ENCODE measurements around the gene RAB31. TPM values are rescaled to one million over a fixed set of nuclear protein-coding genes. Genes with fewer than 3 reads are reported as not detected.

The RAB31 gene
- polyA plus RNA-seq, 1 donor (not counting 4 experiments of a cell fraction or from before 2014, with no cell fraction given): 47.0 TPM

DNA sequence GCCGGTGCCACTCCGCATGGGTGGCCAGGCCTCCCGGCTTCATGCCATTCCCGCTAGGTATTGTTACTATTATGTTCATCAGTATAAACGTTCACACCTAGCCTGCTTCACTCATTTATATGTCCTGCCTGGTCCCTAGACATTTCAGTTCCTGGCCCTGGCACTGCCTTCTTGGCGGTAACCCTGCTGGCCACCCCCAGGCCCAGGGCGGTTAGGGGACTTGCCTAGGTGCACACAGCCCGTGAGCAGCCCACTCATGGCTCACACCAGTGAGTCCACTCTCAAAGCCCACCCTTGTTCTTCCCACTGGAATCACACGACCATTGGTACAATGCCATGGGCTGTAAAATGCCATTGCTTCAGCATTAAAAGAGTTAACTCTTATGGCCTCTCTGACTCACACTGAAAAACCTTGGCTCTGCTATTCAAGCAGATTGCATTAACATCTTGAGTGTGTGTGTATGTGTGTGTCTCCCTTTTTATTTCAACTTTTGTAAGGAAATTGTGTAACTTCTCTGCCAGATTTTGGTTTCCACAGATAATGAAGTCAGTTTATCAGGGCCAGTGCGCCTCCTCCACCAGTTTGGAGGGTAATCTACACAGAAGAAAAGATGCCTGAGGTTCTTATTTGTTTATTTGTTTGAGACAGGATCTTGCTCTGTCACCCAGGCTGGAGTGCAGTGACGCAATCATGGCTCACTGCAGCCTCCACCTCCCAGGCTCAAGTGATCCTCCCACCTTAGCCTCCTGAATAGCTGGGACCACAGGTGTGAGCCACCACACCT, 74.2 kb downstream of the RAB31 start:
- DNase-seq (ENCODE audit: low read depth, low spot score) (no peak), FAIRE-seq (no peak)
- Histone ChIP-seq H3K36me3 (ENCODE audit: control insufficient read depth in 2 of 2, extremely low read depth in 1 of 2, insufficient read depth in 2 of 2, low read length in 2 of 2) (peaks cover 4 to 7% of the 10 kb centered on the region in 2 experiments), H3K79me2 (ENCODE audit: control insufficient read depth, insufficient read depth, low read length) (no peaks in the 10 kb centered on the region), H4K20me1 (ENCODE audit: control insufficient read depth, extremely low read depth, insufficient read depth, low read length) (no peaks in the 10 kb centered on the region), H3K4me3 (ENCODE audit: control insufficient read depth in 2 of 3, extremely low read depth in 1 of 3, insufficient read depth in 2 of 3, low read depth in 1 of 3, low read length in 3 of 3) (no peak overlapping the region), H3K9me1 (ENCODE audit: control insufficient read depth, extremely low read depth, insufficient read depth, low read length) (no peaks in the 10 kb centered on the region), H3K9me3 (ENCODE audit: control insufficient read depth, low read depth, low read length) (no peaks in the 10 kb centered on the region), H3K27me3 (ENCODE audit: control insufficient read depth, extremely low read depth, insufficient read depth, low read length) (no peaks in the 10 kb centered on the region), H3K4me1 (ENCODE audit: control insufficient read depth, extremely low read depth, insufficient read depth, low read length) (peaks cover 15% of the 10 kb centered on the region), H3K4me2 (ENCODE audit: control insufficient read depth, extremely low read depth, insufficient read depth, low read depth, low read length) (no peak overlapping the region), H2AFZ (ENCODE audit: control insufficient read depth, low read length) (no peak overlapping the region), H3K9ac (ENCODE audit: control insufficient read depth, extremely low read depth, insufficient read depth, low read length) (no peak overlapping the region), H3K27ac (ENCODE audit: control insufficient read depth, insufficient read depth, low read length) (no peak overlapping the region)
- dilution Hi-C loops (cut with MboI; ENCODE audit: extremely low pct_ligation_motif_present, low sequenced_read_pairs): no loop called here
- no peak for TF ChIP-seq CTCF (optimal IDR thresholded peaks at IDR 0.05 in 1 of 3, IDR thresholded peaks at IDR 0.05 in 1 of 3, conservative IDR thresholded peaks at IDR 0.05 in 1 of 3; ENCODE audit: extremely low read depth in 1 of 3, insufficient read depth in 2 of 3, low read length in 3 of 3)
- TF ChIP-seq EZH2 (IDR thresholded peaks at IDR 0.05; ENCODE audit: low read length): no peak

GRCh38 chr18:9786631-9787030, 78.5 kb downstream of the RAB31 start:
- no peak overlapping the region for H3K4me3 ChIP-seq (ENCODE audit: control insufficient read depth in 2 of 3, extremely low read depth in 1 of 3, insufficient read depth in 2 of 3, low read depth in 1 of 3, low read length in 3 of 3)
- no peaks in the 10 kb centered on the region for H3K9me3 ChIP-seq (ENCODE audit: control insufficient read depth, low read depth, low read length)
- dilution Hi-C loops (cut with MboI; ENCODE audit: extremely low pct_ligation_motif_present, low sequenced_read_pairs): no loop called here
- no peak overlapping the region for H3K27ac ChIP-seq (ENCODE audit: control insufficient read depth, insufficient read depth, low read length)
- no peak overlapping the region for H2AFZ ChIP-seq (ENCODE audit: control insufficient read depth, low read length)
- no peaks in the 10 kb centered on the region for H3K79me2 ChIP-seq (ENCODE audit: control insufficient read depth, insufficient read depth, low read length)
- H3K4me1 ChIP-seq (ENCODE audit: control insufficient read depth, extremely low read depth, insufficient read depth, low read length): peaks cover 8% of the 10 kb centered on the region
- H3K4me2 ChIP-seq (ENCODE audit: control insufficient read depth, extremely low read depth, insufficient read depth, low read depth, low read length): no peak overlapping the region
- no peaks in the 10 kb centered on the region for H3K27me3 ChIP-seq (ENCODE audit: control insufficient read depth, extremely low read depth, insufficient read depth, low read length)
- no peak for FAIRE-seq
- TF ChIP-seq EZH2 (IDR thresholded peaks at IDR 0.05; ENCODE audit: low read length): no peak
- DNase-seq (ENCODE audit: low read depth, low spot score): no peak
- H3K36me3 ChIP-seq (ENCODE audit: control insufficient read depth in 2 of 2, extremely low read depth in 1 of 2, insufficient read depth in 2 of 2, low read length in 2 of 2): peaks cover 0 to 7% of the 10 kb centered on the region in 2 experiments
- H3K9me1 ChIP-seq (ENCODE audit: control insufficient read depth, extremely low read depth, insufficient read depth, low read length): no peaks in the 10 kb centered on the region
- H4K20me1 ChIP-seq (ENCODE audit: control insufficient read depth, extremely low read depth, insufficient read depth, low read length): no peaks in the 10 kb centered on the region
- no peak overlapping the region for H3K9ac ChIP-seq (ENCODE audit: control insufficient read depth, extremely low read depth, insufficient read depth, low read length)

All from keratinocyte (primary cell).